Activated CD8-positive, alpha-beta memory T cell treated with anti-CD3 and anti-CD28 coated beads, Interleukin-2, amount 50 U/mL, for 48 hours (primary cell): ENCODE results near the gene CREB5.

Experiments
- DNase-seq: peaks from one replicate; pipeline ENCODE4 v3.0.0-alpha.2; 2020

Gene CREB5

DNA sequence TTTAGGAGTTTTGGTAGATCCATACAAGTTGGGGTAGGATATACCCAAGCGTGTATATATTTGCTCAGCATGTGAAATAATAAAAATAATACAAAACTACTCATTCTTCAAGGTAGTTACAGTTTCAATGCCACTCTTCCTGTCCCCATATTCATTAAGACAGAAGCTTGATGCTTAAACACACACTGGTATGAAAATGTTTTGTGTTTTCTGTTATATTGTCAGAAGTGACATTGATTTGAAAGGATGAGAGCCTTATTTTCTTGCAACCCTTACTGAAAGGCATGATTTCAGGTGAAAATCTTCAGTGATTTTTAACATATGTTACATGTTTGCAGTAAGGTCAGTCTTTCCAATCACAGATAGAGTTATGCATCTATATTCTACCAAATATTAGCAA lies 312.2 kb downstream of the CREB5 start:
- no peak for DNase-seq

- DNase-seq, result no peak
Measured at GRCh38 chr7:28725045-28725642, 312.8 kb downstream of the CREB5 start.

DNA sequence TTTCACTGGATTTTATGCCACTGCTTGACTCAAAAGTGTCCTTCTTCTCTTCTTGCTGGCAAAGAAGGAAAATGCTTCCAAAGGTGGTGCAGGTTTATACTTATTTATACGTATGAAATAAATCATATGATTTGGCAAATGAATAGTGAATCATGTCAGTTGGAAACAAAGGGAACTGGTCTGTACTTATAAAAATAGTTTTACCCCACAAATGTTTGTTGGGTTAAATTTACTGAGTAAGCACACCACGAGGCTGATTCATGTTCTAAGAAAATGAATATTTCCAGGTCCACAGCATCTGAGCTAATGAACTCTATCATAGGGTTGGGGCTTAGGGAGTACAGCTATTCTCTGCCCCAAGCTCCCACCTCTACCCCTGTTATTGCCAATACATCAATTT lies 313.6 kb downstream of the CREB5 start:
- no peak for DNase-seq

DNA sequence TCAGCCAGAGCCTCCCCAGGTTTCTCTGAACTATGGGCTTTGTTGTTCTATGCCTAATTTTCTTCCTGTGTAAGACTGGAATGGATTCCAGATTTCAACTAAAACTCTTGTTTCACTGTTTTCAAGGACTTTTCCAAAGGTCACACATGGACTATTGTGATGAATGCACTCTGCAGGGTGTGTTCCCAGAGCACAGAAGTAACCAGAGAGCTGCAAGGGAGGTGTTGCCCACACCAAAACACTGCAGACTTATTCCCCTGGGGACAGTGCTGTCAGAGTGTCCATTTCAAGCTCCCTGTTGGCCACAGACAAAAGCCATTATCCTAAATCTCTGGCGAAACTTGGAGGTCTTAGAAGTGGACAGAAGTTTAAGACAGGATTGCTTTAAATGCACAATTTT lies 314.2 kb downstream of the CREB5 start:
- DNase-seq, result no peak

GRCh38 chr7:28729281-28729680 lies 317.0 kb downstream of the CREB5 start:
- DNase-seq, result no peak

DNA sequence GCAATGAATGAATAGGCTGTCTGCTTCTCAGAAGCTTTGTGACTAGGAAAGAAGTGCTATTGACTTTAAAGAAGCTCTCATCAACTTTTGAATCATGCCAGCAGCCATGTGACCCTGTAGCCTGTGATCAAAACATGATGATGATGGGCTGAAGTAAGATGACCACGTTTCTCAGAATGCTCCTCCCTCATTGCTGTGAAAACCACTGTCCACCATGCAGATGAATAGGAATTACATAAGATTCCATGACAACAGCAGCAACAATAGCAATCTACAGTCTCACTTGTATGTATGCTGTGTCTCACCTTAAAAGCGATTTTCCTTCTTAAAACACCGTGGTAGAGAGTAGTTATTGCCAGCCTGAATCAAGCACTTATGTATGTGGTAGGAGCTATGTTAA lies 317.4 kb downstream of the CREB5 start:
- DNase-seq, result no peak

DNA sequence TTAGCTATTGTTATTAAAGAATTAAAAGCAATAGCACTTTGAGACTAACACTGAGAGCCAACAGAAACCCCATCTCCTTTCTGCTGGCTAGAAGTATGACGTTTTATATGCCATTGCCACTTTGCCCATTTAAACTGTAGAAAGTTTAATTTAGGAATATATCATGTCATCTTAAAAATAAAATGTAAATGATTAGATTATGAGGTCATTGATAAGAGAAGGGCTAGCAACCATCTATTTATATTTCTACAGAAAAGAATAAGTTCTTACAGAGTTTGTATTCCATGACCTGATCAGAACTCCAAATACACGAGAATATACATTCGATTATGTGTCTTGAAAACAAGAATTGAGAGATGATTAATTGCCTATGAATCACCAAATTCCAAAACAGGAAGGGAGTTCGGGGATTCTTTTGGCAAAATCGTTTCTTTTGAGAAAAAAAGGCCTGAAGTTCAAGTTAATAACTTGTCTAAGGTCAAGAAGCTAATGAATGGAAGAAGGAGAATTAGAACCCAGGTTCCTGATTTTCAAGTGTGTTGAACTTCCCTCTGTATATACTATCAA lies 318.9 kb downstream of the CREB5 start:
- DNase-seq, result no peak

- no peak for DNase-seq
Measured at GRCh38 chr7:28732071-28732869, 320.0 kb downstream of the CREB5 start.

GRCh38 chr7:28733035-28733434 lies 320.7 kb downstream of the CREB5 start:
- no peak for DNase-seq

- no peak for DNase-seq
Measured at GRCh38 chr7:28738412-28738811, 326.1 kb downstream of the CREB5 start.

GRCh38 chr7:28739128-28739527 lies 326.8 kb downstream of the CREB5 start:
- DNase-seq, result no peak

DNA sequence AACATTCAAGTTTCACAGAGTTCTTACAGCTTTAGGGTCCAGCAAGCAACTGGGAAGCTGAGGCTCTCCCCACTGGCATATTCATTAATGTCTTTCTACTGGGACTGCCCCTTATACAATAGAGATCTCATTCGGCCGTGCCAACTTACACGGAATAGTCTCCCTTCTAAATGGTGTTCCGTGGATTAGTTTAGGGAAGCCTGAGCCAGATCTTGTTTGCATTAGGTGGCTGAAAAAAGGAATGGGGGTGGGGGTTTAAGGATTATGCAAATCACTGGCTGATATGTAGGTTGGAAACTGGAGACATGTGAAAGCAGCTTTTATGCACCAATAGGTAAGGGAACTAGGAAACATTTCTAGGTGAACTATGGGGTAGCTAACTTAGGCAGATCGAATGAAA lies 327.5 kb downstream of the CREB5 start:
- DNase-seq, result no peak

DNA sequence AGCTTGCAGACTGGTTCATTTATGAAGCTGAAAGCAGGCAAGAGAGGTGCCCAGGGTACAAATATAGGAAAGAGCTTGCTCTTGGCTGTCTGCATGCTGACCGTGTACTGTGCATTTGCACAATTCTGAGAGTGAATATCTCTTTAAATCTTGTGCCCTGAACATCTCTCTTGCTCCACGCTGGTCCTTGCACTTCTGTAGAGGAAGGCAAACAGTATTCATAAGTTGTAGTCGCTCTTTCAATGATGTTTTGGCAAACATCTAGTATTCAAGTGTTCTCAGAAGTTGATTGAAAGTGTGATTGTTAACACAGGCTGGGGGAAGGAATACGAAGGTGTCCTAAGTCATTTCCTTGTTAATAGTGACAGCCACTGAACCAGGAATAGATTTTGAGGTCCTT lies 332.6 kb downstream of the CREB5 start:
- no peak for DNase-seq

- no peak for DNase-seq
Measured at GRCh38 chr7:28745351-28745750, 333.0 kb downstream of the CREB5 start.

DNA sequence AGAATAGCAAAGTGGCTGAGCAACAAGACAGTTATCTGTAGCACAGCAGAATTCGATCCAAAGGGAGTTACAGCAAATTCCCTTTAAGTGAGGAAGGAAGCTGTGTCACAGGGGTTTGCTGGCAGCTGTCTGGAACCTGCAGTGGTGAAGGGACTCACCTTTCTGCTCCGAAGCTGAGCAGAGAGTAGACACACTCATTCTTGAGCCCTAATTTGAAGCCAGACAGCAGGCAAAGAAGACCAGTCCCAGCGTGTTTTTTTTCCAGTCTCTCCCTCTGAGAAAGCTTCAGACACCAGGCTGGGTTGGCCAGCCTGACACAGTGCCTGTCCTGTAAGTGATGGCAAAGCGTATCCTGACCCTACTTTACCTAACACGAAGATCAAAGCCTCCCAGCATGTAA lies 335.1 kb downstream of the CREB5 start:
- DNase-seq, result no peak

GRCh38 chr7:28747854-28748253 lies 335.5 kb downstream of the CREB5 start:
- DNase-seq, result no peak

DNA sequence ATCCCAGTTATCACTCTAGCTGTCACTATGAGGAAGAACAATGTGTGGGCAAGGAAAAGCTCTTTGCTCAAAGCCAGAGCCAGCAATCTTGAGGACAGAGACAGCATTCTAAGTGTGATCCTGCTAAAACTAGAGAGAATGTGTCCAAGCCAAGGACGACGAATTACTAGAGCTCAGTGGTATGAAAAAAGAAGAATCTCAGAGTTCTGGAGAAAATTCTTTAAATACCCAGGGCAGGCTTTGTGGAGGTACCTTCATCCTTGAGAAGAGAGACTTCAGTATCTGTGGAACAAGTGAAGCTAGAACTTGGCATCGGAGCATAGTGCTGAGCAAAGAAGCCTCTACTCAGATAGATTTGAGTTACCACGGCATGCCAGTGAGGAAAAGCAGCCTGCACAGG lies 336.0 kb downstream of the CREB5 start:
- DNase-seq, result no peak

DNA sequence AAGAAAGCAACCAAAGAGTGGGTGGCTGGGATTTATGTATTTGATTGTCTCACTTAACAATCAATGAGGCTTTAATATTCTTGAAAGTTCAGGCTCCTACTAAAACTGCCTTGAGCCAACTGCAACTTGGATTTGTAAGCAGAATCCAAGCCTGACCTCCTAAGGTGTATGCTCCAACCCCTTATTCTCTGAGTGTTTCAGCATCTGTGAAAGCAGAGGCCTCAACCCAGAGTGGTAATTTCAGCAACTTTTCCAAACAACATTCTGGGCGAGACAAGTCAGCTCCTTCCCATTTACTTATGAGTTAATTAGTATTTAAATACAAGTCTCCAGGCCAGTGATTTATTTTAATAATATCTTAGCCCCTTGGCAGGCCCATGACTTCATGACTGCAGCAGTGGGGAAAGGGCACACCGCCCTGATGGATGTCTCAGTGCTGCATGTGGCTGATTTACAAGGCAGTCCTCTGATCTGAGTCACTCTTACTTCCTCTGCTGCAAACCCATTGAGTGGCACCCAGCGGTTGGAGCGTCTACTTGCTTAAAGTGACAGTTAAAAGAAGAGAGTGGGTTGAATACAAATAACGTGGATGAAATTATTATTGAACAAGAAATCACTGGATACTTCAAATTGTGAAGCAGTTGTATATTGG lies 336.7 kb downstream of the CREB5 start:
- no peak for DNase-seq

GRCh38 chr7:28749638-28750037 lies 337.3 kb downstream of the CREB5 start:
- DNase-seq, result no peak

GRCh38 chr7:28750981-28751380 lies 338.7 kb downstream of the CREB5 start:
- no peak for DNase-seq

- DNase-seq, result no peak
Measured at GRCh38 chr7:28753613-28754012, 341.3 kb downstream of the CREB5 start.

GRCh38 chr7:28754027-28754426 lies 341.7 kb downstream of the CREB5 start:
- no peak for DNase-seq

DNA sequence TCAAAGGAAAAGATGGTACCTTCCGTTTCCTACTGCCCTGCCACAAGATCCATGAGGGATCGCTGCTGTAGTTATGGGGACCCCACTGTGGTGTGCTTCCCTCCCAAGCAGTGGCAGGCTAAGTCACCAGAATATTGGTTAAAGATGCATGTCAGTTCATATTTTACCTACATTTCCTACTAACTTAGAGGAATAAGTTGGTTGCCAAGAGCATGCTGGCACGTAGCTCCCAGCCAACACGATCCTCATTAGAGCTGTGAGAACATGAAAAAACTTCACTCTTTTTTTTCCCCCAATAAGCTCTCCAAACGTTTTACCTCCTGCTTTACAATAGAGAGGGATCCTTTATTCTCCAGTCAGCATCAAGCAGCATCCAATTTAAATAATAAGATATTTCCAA lies 342.1 kb downstream of the CREB5 start:
- DNase-seq, result no peak

- no peak for DNase-seq
Measured at GRCh38 chr7:28755255-28755654, 342.9 kb downstream of the CREB5 start.
